ENCODE results near the gene TUBGCP4. TPM values are rescaled to one million over a fixed set of nuclear protein-coding genes. Genes with fewer than 3 reads are reported as not detected.
A peak's percentile ranks its signal among the peaks of the same experiment; 100 is the strongest.

Gene TUBGCP4
- total and polyA plus RNA-seq, 12 donors: 5.0 to 14.9 (median 11.9) TPM

DNA sequence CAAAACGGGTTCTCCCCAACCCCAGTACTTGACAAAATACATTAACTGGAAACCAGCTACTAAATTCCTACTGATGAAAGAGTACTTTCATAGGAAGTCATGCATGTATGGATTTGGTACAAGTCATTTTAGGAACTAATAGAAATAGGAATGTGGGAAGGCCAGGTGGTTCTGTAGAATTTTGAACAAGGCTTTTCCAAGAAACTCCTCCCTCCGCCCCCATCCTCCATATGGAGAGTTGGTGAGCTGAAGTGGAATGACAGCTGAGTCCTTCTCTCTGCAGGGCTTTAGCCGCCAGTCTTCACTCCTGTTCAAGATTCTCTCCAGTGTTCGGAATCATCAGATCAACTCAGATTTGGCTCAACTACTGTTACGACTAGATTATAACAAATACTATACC lies 33.2 kb downstream of the TUBGCP4 start:
- Histone ChIP-seq H3K27ac (no peak overlapping the region), H3K4me3 (no peak overlapping the region), H3K36me3 (peaks cover 0 to 100% (median 79%) of the 10 kb centered on the region in 9 donors), H3K27me3 (no peaks in the 10 kb centered on the region), H3K9me3 (no peaks in the 10 kb centered on the region), H3K4me1 (peaks cover 0 to 9% (median 0%) of the 10 kb centered on the region in 9 donors)
- DNase-seq (no peak), ATAC-seq (no peak)
- 84 to 86% methylated on average over 5 of the region's 5 CpGs for WGBS, 2 donors
- intact Hi-C loops (cut with DNase I): no loop called here
- TF ChIP-seq, protein P1, sequence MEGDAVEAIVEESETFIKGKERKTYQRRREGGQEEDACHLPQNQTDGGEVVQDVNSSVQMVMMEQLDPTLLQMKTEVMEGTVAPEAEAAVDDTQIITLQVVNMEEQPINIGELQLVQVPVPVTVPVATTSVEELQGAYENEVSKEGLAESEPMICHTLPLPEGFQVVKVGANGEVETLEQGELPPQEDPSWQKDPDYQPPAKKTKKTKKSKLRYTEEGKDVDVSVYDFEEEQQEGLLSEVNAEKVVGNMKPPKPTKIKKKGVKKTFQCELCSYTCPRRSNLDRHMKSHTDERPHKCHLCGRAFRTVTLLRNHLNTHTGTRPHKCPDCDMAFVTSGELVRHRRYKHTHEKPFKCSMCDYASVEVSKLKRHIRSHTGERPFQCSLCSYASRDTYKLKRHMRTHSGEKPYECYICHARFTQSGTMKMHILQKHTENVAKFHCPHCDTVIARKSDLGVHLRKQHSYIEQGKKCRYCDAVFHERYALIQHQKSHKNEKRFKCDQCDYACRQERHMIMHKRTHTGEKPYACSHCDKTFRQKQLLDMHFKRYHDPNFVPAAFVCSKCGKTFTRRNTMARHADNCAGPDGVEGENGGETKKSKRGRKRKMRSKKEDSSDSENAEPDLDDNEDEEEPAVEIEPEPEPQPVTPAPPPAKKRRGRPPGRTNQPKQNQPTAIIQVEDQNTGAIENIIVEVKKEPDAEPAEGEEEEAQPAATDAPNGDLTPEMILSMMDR (IDR thresholded peaks at IDR 0.05): no peak

DNA sequence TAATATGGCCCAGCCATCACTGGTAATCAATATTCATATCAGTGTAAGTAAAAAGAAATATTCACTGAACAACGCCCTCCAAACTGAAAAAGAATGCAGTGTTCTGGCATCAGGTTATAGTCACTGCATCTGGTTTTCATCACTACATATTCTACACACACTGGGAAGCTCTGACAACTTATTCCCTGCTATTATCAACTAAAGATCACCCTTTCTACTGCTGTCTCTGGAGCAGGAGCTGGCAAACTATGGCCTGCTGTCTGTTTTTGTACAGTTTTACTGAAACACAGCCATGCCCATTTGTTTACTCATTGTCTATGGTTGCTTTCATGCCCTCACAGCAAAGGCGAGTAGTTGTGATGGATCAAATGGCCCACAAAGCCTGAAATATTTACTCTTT lies 35.3 kb downstream of the TUBGCP4 start:
- Histone ChIP-seq H3K36me3 (peaks cover 0 to 100% (median 72%) of the 10 kb centered on the region in 9 donors), H3K27me3 (no peaks in the 10 kb centered on the region), H3K4me3 (no peak overlapping the region), H3K4me1 (peaks cover 0 to 9% (median 0%) of the 10 kb centered on the region in 9 donors), H3K27ac (no peak overlapping the region), H3K9me3 (no peaks in the 10 kb centered on the region)
- no peak for DNase-seq
- peak in 2 of 8 donors; percentile 38 to 63 for ATAC-seq
- intact Hi-C loops (cut with DNase I): no loop called here
- 59 to 65% methylated on average over 2 of the region's 2 CpGs for WGBS, 2 donors
- TF ChIP-seq, protein P1 (IDR thresholded peaks at IDR 0.05): no peak

DNA sequence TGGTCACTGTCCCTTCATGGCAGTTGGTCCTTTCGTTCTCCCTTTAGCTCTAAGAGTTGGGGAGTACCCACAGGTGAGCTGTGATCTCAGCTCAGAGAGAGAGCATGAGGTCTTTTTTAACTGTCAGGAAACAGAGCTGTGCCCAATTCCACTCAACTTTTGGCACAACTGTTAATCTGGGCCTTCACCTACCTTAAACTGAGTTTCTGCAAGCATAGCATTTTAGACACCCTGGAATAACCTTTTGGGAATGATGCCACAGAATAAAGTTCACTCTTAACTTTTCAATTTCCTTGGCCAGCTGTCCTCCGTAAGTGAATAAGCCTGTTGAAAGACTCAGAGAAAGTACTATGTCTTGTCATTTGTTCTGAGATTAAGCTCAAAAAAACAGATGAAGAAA lies 35.9 kb downstream of the TUBGCP4 start:
- TF ChIP-seq, protein P1 (IDR thresholded peaks at IDR 0.05): no peak
- H3K4me3 ChIP-seq: no peak overlapping the region
- H3K4me1 ChIP-seq: peaks cover 0 to 9% (median 0%) of the 10 kb centered on the region in 9 donors
- no peaks in the 10 kb centered on the region for H3K9me3 ChIP-seq
- no peak for DNase-seq
- WGBS, 2 donors: 70 to 72% methylated on average over 2 of the region's 2 CpGs
- no peak for ATAC-seq
- no peak overlapping the region for H3K27ac ChIP-seq
- H3K36me3 ChIP-seq: peaks cover 0 to 100% (median 74%) of the 10 kb centered on the region in 9 donors
- no peaks in the 10 kb centered on the region for H3K27me3 ChIP-seq
- intact Hi-C loops (cut with DNase I): no loop called here

DNA sequence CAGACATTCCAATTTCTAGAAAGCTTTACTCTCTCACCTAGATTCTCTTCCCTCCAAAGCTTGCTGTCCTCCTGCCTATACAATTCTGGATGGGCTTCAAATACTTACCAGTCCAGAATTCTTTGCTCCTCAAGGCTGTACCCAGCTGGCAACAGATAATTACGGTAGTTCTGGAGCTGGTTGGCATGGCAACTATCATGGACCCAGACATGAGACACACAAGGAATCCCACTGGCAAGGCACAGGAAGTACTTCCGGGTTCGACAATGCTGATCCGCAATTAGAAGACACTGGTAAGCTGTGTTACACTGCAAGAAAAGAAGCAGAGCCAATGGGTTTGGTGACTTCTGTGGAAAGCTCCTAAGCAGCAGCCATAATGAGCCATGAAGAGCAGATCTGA lies 37.9 kb downstream of the TUBGCP4 start:
- Histone ChIP-seq H3K4me1 (peaks cover 0 to 9% (median 0%) of the 10 kb centered on the region in 9 donors), H3K36me3 (peaks cover 0 to 100% (median 70%) of the 10 kb centered on the region in 9 donors), H3K27me3 (no peaks in the 10 kb centered on the region), H3K9me3 (no peaks in the 10 kb centered on the region), H3K4me3 (no peak overlapping the region), H3K27ac (no peak overlapping the region)
- ATAC-seq (no peak), DNase-seq (no peak)
- intact Hi-C loops (cut with DNase I): no loop called here
- 27 to 47% methylated on average over 4 of the region's 4 CpGs for WGBS, 2 donors
- TF ChIP-seq, protein P1 (IDR thresholded peaks at IDR 0.05): no peak

All from heart right ventricle (tissue), 16 donors.